Measurements from ENCODE around the gene PDPK1.

The PDPK1 gene

DNA sequence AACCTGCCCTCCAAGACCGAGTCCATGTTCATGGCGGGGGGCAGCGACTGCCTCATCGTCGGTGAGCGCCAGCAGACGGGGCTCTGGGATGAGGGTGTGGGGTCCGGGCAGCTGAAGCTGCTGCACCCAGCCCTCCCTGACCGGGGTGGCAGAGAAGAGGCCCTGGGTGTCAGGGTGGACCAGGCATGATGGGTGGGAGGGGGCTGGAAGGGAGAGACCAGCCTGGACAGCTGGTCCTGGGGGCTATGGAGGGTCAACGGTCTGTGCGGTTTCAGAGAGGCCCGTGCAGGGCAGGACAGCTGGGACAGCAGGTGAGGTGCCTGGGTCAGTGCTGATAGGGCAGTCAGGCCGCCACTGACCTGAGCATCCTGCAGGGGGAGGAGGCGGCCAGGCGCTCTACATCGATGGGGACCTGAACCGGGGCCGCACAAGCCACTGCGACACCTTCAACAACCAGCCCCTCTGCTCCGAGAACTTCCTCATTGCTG is 37.3 kb upstream of the PDPK1 start:
- Histone ChIP-seq H3K36me3 (ENCODE audit: control insufficient read depth, low read length) (peaks cover 43% of the 10 kb centered on the region), H3K4me2 (ENCODE audit: low read length) (no peak overlapping the region; the same call in 1 of the 2 replicates), H3K4me1 (ENCODE audit: control insufficient read depth, low read length) (peaks cover 45% of the 10 kb centered on the region), H3K4me3 (ENCODE audit: low read length) (no peak overlapping the region), H4K20me1 (ENCODE audit: control insufficient read depth, insufficient read depth, low read depth, low read length) (0 out of 2 replicates have a peak, but pooled peaks cover 7% of the 10 kb centered on the region), H3K9me2 (replicated peaks; ENCODE audit: control insufficient read depth, low read length) (no peaks in the 10 kb centered on the region), H3K27me3 (ENCODE audit: control insufficient read depth, low read length) (no peaks in the 10 kb centered on the region), H3K79me2 (ENCODE audit: control insufficient read depth, low read length) (peaks cover 17% of the 10 kb centered on the region), H3K27ac (ENCODE audit: low read depth, low read length) (no peak overlapping the region), H3K9me3 (ENCODE audit: control insufficient read depth, insufficient read depth, low read length) (no peaks in the 10 kb centered on the region), H3F3A (ENCODE audit: control insufficient read depth, insufficient read depth) (peaks cover 9% of the 10 kb centered on the region)
- TF ChIP-seq, protein P1, sequence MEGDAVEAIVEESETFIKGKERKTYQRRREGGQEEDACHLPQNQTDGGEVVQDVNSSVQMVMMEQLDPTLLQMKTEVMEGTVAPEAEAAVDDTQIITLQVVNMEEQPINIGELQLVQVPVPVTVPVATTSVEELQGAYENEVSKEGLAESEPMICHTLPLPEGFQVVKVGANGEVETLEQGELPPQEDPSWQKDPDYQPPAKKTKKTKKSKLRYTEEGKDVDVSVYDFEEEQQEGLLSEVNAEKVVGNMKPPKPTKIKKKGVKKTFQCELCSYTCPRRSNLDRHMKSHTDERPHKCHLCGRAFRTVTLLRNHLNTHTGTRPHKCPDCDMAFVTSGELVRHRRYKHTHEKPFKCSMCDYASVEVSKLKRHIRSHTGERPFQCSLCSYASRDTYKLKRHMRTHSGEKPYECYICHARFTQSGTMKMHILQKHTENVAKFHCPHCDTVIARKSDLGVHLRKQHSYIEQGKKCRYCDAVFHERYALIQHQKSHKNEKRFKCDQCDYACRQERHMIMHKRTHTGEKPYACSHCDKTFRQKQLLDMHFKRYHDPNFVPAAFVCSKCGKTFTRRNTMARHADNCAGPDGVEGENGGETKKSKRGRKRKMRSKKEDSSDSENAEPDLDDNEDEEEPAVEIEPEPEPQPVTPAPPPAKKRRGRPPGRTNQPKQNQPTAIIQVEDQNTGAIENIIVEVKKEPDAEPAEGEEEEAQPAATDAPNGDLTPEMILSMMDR (IDR thresholded peaks at IDR 0.05; ENCODE audit: low read depth, low read length, poor library complexity, severe bottlenecking) = no peak
- TF ChIP-seq EZH2phosphoT487 (IDR thresholded peaks at IDR 0.05; ENCODE audit: borderline replicate concordance, low read length) = no peak

DNA sequence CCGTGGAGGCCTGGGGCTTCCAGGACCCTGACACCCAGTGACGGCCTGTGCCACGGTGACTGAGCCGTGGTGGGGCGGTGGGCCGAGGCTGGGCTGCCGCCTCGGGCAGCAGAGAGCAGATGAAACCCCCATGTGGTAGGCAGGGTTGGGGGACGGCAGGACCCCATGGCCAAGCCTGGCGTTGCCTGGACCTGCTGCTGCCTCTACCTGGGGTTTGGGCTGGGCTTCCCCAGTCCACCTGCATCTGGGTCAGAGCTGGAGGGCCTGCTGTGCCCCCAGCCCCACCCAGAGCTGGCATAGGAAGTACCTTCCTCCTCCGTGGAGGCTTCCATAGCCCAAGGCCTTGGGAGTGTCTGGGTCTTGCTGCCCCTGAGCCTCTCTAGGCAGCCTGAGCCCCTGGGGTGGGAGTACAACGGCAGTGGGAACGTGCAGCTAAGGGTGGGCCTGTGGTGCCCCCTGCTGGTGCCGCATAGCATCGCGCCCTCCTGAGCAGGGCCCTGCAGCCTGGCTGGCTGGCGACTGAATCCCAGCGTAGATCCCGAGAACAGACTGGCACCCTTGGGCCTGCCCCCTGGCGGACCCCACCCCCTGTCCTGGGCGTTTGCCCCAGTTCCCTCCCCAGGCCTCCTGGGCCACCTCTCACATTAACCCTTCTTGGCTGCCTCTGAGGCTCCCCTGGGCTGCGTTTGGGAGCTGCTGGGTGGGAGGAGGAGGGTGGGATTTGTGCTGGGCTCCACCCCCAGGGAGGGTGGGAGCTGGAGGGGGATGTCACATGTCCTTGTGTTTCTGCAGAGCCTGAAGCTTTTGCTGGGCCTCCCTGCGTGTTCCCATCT is 36.7 kb upstream of the PDPK1 start:
- H3K9me3 ChIP-seq (ENCODE audit: control insufficient read depth, insufficient read depth, low read length) = no peaks in the 10 kb centered on the region
- H3K4me3 ChIP-seq (ENCODE audit: low read length) = peak overlapping the region; percentile 61
- H3K36me3 ChIP-seq (ENCODE audit: control insufficient read depth, low read length) = peaks cover 39% of the 10 kb centered on the region
- 0 out of 2 replicates have a peak, but pooled peaks cover 7% of the 10 kb centered on the region for H4K20me1 ChIP-seq (ENCODE audit: control insufficient read depth, insufficient read depth, low read depth, low read length)
- H3K27ac ChIP-seq (ENCODE audit: low read depth, low read length) = peak overlapping the region; percentile 92
- peak overlapping the region; percentile 64 for H3K4me2 ChIP-seq (ENCODE audit: low read length)
- H3K27me3 ChIP-seq (ENCODE audit: control insufficient read depth, low read length) = no peaks in the 10 kb centered on the region
- TF ChIP-seq, protein P1 (IDR thresholded peaks at IDR 0.05; ENCODE audit: low read depth, low read length, poor library complexity, severe bottlenecking) = peak; percentile 98
- no peak for TF ChIP-seq EZH2phosphoT487 (IDR thresholded peaks at IDR 0.05; ENCODE audit: borderline replicate concordance, low read length)
- H3K4me1 ChIP-seq (ENCODE audit: control insufficient read depth, low read length) = peaks cover 51% of the 10 kb centered on the region
- peaks cover 17% of the 10 kb centered on the region for H3K79me2 ChIP-seq (ENCODE audit: control insufficient read depth, low read length)
- H3F3A ChIP-seq (ENCODE audit: control insufficient read depth, insufficient read depth) = peaks cover 9% of the 10 kb centered on the region
- no peaks in the 10 kb centered on the region for H3K9me2 ChIP-seq (replicated peaks; ENCODE audit: control insufficient read depth, low read length)

DNA sequence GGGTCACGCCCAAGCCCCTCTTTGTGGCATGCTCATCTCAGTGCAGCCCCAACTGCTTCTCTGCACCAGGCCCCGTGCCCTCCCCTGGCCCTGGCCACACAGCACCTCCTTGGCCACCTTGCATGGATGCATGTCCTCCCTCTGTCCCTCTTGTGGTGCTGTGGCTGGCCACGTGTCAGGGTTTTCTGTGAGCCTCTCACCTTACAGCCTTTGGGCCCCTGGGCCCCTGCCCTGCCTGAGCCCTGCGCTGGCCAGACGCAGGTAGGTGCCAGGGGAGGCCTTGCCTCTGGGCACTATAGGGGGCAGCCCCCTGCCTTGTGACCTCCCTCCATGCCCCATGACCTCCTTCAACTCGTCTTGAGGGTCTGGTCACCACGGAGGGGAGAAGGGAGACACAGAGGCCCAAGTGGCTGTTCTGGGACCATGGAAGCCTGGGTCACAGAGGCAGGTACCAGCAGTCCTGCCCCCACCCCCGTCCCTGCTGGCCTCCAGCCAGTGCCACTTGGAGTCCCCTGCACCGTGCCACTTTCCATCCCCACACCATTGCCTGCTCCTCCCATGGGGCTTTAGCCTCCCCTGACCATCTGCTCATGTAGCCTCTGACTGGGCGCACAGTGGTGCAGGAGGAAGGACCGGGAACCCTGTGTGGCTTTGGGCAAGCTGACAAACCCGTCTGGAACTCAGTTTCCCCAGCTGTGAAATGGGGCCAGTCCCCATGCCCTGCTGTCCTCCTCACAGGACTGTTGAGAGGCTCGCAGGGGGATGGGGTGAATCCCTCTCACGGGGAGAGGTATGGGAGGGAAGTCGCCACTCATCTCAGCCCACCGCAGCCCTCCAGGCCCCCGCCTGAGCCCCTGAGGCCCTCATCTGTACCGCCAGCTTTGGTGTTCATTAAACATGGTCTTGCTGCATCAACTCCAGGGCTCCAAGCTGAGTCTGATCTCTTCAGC is 35.6 kb upstream of the PDPK1 start:
- H3K36me3 ChIP-seq (ENCODE audit: control insufficient read depth, low read length) = peaks cover 31% of the 10 kb centered on the region
- peak overlapping the region; percentile 92 for H3K27ac ChIP-seq (ENCODE audit: low read depth, low read length)
- no peaks in the 10 kb centered on the region for H3K9me2 ChIP-seq (replicated peaks; ENCODE audit: control insufficient read depth, low read length)
- H4K20me1 ChIP-seq (ENCODE audit: control insufficient read depth, insufficient read depth, low read depth, low read length) = 0 out of 2 replicates have a peak, but pooled peaks cover 7% of the 10 kb centered on the region
- H3F3A ChIP-seq (ENCODE audit: control insufficient read depth, insufficient read depth) = peaks cover 10% of the 10 kb centered on the region
- no peak for TF ChIP-seq EZH2phosphoT487 (IDR thresholded peaks at IDR 0.05; ENCODE audit: borderline replicate concordance, low read length)
- TF ChIP-seq, protein P1 (IDR thresholded peaks at IDR 0.05; ENCODE audit: low read depth, low read length, poor library complexity, severe bottlenecking) = no peak
- H3K4me3 ChIP-seq (ENCODE audit: low read length) = peak overlapping the region; percentile 61
- peaks cover 17% of the 10 kb centered on the region for H3K79me2 ChIP-seq (ENCODE audit: control insufficient read depth, low read length)
- no peaks in the 10 kb centered on the region for H3K27me3 ChIP-seq (ENCODE audit: control insufficient read depth, low read length)
- H3K4me2 ChIP-seq (ENCODE audit: low read length) = peak overlapping the region; percentile 64
- H3K4me1 ChIP-seq (ENCODE audit: control insufficient read depth, low read length) = peaks cover 62% of the 10 kb centered on the region
- H3K9me3 ChIP-seq (ENCODE audit: control insufficient read depth, insufficient read depth, low read length) = no peaks in the 10 kb centered on the region
